ENCODE results near the gene LPP.

Gene LPP

DNA sequence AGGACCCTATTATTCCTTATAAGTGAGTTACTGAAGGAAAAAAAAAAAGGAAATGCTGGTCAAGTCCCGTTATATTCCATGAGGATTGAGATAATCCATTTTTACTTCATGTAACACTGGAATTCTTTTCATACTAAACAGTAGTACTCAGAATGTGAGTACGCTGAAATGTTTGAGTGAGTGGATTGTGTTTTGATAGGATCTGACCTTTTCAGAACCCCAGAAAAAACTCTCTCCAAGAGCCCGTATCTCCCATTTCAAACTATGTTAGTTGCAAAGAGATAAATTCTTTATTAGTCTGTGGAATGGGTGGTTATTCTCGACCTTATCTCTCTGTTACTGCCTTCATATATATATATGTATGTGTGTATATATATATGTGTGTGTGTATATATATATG is 2.5 kb upstream of the LPP start:
- no CpG with 5 or more reads among the region's 4 CpGs for WGBS (ENCODE audit: extremely low coverage, insufficient coverage, low lambda C conversion rate)
- Histone ChIP-seq H3K56ac (ENCODE audit: low read length) (no peak overlapping the region), H3K23ac (ENCODE audit: low read length) (no peak overlapping the region), H3K27me3 (ENCODE audit: insufficient read depth, low read length, poor library complexity) (no peaks in the 10 kb centered on the region), H3K18ac (ENCODE audit: low read length) (no peak overlapping the region), H3K9ac (ENCODE audit: low read length) (no peak overlapping the region), H2BK5ac (ENCODE audit: low read length) (no peak overlapping the region), H3K4ac (ENCODE audit: low read depth, low read length) (no peak overlapping the region), H3K4me3 (ENCODE audit: low read length) (no peak overlapping the region), H2AK5ac (ENCODE audit: low read length) (no peak overlapping the region), H3K36me3 (ENCODE audit: control insufficient read depth, insufficient read depth, low read length) (no peaks in the 10 kb centered on the region), H4K5ac (ENCODE audit: low read length) (no peak overlapping the region), H4K8ac (ENCODE audit: low read depth, low read length) (no peak overlapping the region), H3K27ac (ENCODE audit: low read depth, low read length) (no peak overlapping the region), H3K4me1 (ENCODE audit: control insufficient read depth, low read depth, low read length) (peaks cover 9% of the 10 kb centered on the region), H3K4me2 (ENCODE audit: low read length) (no peak overlapping the region), H3K79me2 (ENCODE audit: control insufficient read depth, insufficient read depth, low read length) (peaks cover 10% of the 10 kb centered on the region), H2BK15ac (replicated peaks; ENCODE audit: low read depth) (no peak overlapping the region), H2BK120ac (ENCODE audit: low read depth, low read length) (no peak overlapping the region), H3K79me1 (ENCODE audit: low read length) (peaks cover 8% of the 10 kb centered on the region)
- no peak for DNase-seq

DNA sequence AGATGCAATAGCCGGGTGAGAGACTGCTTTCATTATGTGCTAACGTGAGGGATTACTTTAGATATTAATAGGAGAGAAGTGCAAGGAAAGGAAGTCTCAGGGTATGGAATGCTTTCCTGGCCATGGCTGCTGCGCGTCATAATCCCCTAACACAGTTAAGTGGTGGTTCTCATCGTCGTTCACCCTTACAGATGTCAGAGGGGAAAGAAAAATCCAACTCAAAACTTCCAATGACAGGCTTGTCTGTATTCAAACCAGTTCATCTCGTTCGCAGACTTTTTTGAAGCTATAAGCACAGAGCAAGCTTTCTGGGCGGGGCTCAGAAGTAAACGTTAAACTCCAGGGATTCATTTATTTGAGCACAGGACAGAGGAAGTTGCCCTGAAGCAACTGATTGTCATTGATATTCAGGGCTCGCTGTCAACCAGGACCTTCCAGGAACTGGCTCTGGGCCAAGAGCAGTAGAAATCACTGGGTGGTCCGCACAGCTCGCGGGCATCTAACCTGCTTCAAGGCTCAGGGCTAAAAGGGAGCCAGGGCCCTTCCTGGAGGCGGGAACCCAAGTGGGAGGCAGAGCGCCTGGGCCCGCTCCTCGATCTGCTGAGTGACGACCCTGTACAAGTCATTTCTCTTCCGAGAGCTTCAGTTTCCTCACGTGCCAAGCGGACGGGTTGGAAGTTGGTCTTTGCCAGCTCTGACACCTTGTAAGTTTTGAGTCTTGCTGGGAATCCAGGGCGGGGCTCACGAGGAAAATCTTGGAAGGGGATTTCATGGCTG is 1.1 kb upstream of the LPP start:
- no CpG with 5 or more reads among the region's 25 CpGs for WGBS (ENCODE audit: extremely low coverage, insufficient coverage, low lambda C conversion rate)
- peak overlapping the region; percentile 92 for H3K56ac ChIP-seq (ENCODE audit: low read length)
- no peaks in the 10 kb centered on the region for H3K27me3 ChIP-seq (ENCODE audit: insufficient read depth, low read length, poor library complexity)
- no peak overlapping the region for H2BK120ac ChIP-seq (ENCODE audit: low read depth, low read length)
- peaks cover 9% of the 10 kb centered on the region for H3K4me1 ChIP-seq (ENCODE audit: control insufficient read depth, low read depth, low read length)
- H3K9ac ChIP-seq (ENCODE audit: low read length) = peak overlapping the region; percentile 87
- peak overlapping the region; percentile 93 for H3K4me2 ChIP-seq (ENCODE audit: low read length)
- peak overlapping the region; percentile 71 for H3K27ac ChIP-seq (ENCODE audit: low read depth, low read length)
- H2BK15ac ChIP-seq (replicated peaks; ENCODE audit: low read depth) = no peak overlapping the region
- no peak overlapping the region for H4K8ac ChIP-seq (ENCODE audit: low read depth, low read length)
- no peak overlapping the region for H2AK5ac ChIP-seq (ENCODE audit: low read length)
- H3K18ac ChIP-seq (ENCODE audit: low read length) = peak overlapping the region; percentile 94
- H4K5ac ChIP-seq (ENCODE audit: low read length) = no peak overlapping the region
- peak overlapping the region; percentile 61 for H3K4me3 ChIP-seq (ENCODE audit: low read length)
- H2BK5ac ChIP-seq (ENCODE audit: low read length) = peak overlapping the region; percentile 5
- no peaks in the 10 kb centered on the region for H3K36me3 ChIP-seq (ENCODE audit: control insufficient read depth, insufficient read depth, low read length)
- H3K23ac ChIP-seq (ENCODE audit: low read length) = no peak overlapping the region
- peaks cover 13% of the 10 kb centered on the region for H3K79me1 ChIP-seq (ENCODE audit: low read length)
- peaks cover 18% of the 10 kb centered on the region for H3K79me2 ChIP-seq (ENCODE audit: control insufficient read depth, insufficient read depth, low read length)
- DNase-seq = peak; percentile 79
- H3K4ac ChIP-seq (ENCODE audit: low read depth, low read length) = peak overlapping the region; percentile 60

DNA sequence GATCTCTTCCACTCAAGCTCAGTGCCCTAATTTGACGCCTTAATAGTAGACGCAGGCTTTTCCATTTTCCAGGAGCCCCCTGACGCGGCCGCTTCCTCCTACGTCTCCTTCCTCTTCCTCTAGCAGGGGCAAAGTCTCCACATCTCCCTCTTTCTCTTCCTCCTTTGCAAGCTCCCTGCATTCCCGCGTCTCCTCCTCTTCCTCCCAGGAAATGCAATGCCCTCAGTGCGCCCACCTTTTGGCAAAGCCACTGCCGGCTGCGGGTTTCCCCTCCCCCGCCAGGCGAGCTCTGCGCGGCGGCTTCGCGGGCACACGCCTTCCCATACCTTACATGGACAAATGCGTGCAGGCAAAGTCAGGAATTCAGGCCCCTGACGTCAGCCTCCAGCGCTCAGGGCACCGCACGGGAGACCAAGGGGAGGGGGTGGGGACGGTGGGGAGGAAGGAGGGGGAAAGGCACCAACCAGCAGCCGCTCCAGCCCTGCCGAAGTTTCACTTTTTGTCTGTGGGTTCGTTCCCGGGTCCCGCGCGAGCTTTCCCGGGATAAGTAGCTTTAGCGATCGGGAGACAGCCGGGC is 432 bp upstream of the LPP start:
- Histone ChIP-seq H2AK5ac (ENCODE audit: low read length) (no peak overlapping the region), H3K4me3 (ENCODE audit: low read length) (peak overlapping the region; percentile 61), H3K79me1 (ENCODE audit: low read length) (peaks cover 15% of the 10 kb centered on the region), H2BK120ac (ENCODE audit: low read depth, low read length) (peak overlapping the region; percentile 70), H4K5ac (ENCODE audit: low read length) (no peak overlapping the region), H3K23ac (ENCODE audit: low read length) (no peak overlapping the region), H3K18ac (ENCODE audit: low read length) (peak overlapping the region; percentile 94), H3K79me2 (ENCODE audit: control insufficient read depth, insufficient read depth, low read length) (peaks cover 22% of the 10 kb centered on the region), H3K4me2 (ENCODE audit: low read length) (peak overlapping the region; percentile 93), H3K4ac (ENCODE audit: low read depth, low read length) (peak overlapping the region; percentile 60), H4K8ac (ENCODE audit: low read depth, low read length) (peak overlapping the region; percentile 90), H3K27me3 (ENCODE audit: insufficient read depth, low read length, poor library complexity) (no peaks in the 10 kb centered on the region), H3K9ac (ENCODE audit: low read length) (peak overlapping the region; percentile 87), H3K27ac (ENCODE audit: low read depth, low read length) (peak overlapping the region; percentile 79), H3K56ac (ENCODE audit: low read length) (peak overlapping the region; percentile 92), H2BK5ac (ENCODE audit: low read length) (peak overlapping the region; percentile 74), H3K4me1 (ENCODE audit: control insufficient read depth, low read depth, low read length) (peaks cover 9% of the 10 kb centered on the region), H3K36me3 (ENCODE audit: control insufficient read depth, insufficient read depth, low read length) (no peaks in the 10 kb centered on the region), H2BK15ac (replicated peaks; ENCODE audit: low read depth) (no peak overlapping the region)
- WGBS (ENCODE audit: extremely low coverage, insufficient coverage, low lambda C conversion rate) = no CpG with 5 or more reads among the region's 36 CpGs
- DNase-seq = peak; percentile 97

DNA sequence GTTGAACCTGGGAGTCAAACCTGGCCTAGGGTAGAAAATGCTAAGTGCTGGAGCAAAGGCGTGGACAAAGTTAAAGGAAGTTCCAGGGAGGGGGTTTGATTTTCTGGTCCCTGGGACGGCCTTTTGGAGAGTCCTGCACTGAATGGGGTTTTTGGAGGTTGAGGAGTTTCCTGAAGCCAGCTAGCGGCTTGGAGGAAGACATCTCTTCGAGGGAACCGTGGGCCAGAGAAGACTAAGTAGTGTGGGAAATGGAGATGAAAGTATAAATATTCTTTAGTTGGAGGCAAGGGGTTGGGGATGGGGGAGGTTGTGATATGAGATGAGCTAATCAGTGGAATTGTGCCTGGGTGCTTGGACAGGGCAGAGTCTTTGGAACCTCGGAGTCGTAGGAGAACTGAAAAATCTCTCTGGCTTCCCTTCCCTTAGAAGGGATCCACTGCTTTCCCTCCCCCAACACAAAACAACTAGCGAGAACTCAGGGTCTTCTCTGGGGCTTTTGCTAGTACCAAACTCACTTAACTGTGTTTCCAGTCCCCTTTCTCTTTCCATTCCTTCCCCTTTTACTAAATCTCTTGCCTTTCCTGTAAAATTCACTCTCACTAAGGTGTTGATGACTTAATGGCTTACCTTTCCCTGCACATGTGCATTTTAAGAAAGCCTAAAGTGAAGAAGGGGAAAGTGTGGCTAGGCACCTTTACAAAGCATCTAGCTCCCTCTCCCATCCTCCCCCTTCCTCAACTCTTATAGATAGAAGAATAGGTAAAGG is 1.0 kb downstream of the LPP start:
- no CpG with 5 or more reads among the region's 8 CpGs for WGBS (ENCODE audit: extremely low coverage, insufficient coverage, low lambda C conversion rate)
- Histone ChIP-seq H3K79me1 (ENCODE audit: low read length) (peaks cover 25% of the 10 kb centered on the region), H3K4ac (ENCODE audit: low read depth, low read length) (no peak overlapping the region), H3K56ac (ENCODE audit: low read length) (peak overlapping the region; percentile 91), H2AK5ac (ENCODE audit: low read length) (peak overlapping the region; percentile 83), H3K79me2 (ENCODE audit: control insufficient read depth, insufficient read depth, low read length) (peaks cover 34% of the 10 kb centered on the region), H3K4me3 (ENCODE audit: low read length) (peak overlapping the region; percentile 79), H3K18ac (ENCODE audit: low read length) (peak overlapping the region; percentile 94), H3K36me3 (ENCODE audit: control insufficient read depth, insufficient read depth, low read length) (no peaks in the 10 kb centered on the region), H4K8ac (ENCODE audit: low read depth, low read length) (peak overlapping the region; percentile 90), H3K9ac (ENCODE audit: low read length) (peak overlapping the region; percentile 89), H2BK120ac (ENCODE audit: low read depth, low read length) (no peak overlapping the region), H3K27ac (ENCODE audit: low read depth, low read length) (no peak overlapping the region), H3K4me1 (ENCODE audit: control insufficient read depth, low read depth, low read length) (peaks cover 9% of the 10 kb centered on the region), H3K4me2 (ENCODE audit: low read length) (peak overlapping the region; percentile 91), H3K23ac (ENCODE audit: low read length) (peak overlapping the region; percentile 29), H2BK5ac (ENCODE audit: low read length) (no peak overlapping the region), H3K27me3 (ENCODE audit: insufficient read depth, low read length, poor library complexity) (no peaks in the 10 kb centered on the region), H4K5ac (ENCODE audit: low read length) (peak overlapping the region; percentile 16), H2BK15ac (replicated peaks; ENCODE audit: low read depth) (no peak overlapping the region)
- peak; percentile 34 for DNase-seq

DNA sequence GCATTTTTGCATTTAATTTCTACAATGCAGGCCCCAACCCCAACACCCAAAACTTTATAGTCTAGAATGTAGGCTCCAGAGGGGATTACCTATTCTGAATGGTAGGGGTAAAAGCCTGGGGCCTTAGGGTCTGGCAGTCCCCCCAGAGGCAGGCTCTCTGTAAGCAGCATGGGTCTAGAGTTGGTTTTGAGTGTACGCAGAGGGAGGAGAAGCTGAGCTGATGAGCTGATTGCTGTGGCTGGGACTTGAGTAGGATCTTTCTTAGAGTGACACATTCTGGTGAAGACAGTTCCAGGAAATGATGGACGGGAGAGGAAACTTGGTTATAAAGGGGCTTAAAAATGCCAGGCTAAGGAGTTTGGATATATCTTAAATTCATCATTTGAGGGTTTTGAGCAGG is 2.1 kb downstream of the LPP start:
- Histone ChIP-seq H4K8ac (ENCODE audit: low read depth, low read length) (no peak overlapping the region), H3K79me2 (ENCODE audit: control insufficient read depth, insufficient read depth, low read length) (peaks cover 41% of the 10 kb centered on the region), H3K4me1 (ENCODE audit: control insufficient read depth, low read depth, low read length) (peaks cover 9% of the 10 kb centered on the region), H2AK5ac (ENCODE audit: low read length) (no peak overlapping the region), H2BK15ac (replicated peaks; ENCODE audit: low read depth) (no peak overlapping the region), H2BK5ac (ENCODE audit: low read length) (no peak overlapping the region), H3K56ac (ENCODE audit: low read length) (no peak overlapping the region), H3K4me3 (ENCODE audit: low read length) (no peak overlapping the region), H2BK120ac (ENCODE audit: low read depth, low read length) (no peak overlapping the region), H3K23ac (ENCODE audit: low read length) (no peak overlapping the region), H3K27ac (ENCODE audit: low read depth, low read length) (no peak overlapping the region), H3K79me1 (ENCODE audit: low read length) (peaks cover 27% of the 10 kb centered on the region), H3K36me3 (ENCODE audit: control insufficient read depth, insufficient read depth, low read length) (no peaks in the 10 kb centered on the region), H3K18ac (ENCODE audit: low read length) (no peak overlapping the region), H3K27me3 (ENCODE audit: insufficient read depth, low read length, poor library complexity) (no peaks in the 10 kb centered on the region), H3K9ac (ENCODE audit: low read length) (no peak overlapping the region), H4K5ac (ENCODE audit: low read length) (no peak overlapping the region), H3K4ac (ENCODE audit: low read depth, low read length) (no peak overlapping the region), H3K4me2 (ENCODE audit: low read length) (no peak overlapping the region)
- WGBS (ENCODE audit: extremely low coverage, insufficient coverage, low lambda C conversion rate) = no CpG with 5 or more reads among the region's 2 CpGs
- no peak for DNase-seq
